WTC11 (cell line): Measurements from ENCODE around the gene PLTP. TPM values are rescaled to one million over a fixed set of nuclear protein-coding genes. Genes with fewer than 3 reads are reported as not detected.
A peak's percentile ranks its signal among the peaks of the same experiment; 100 is the strongest.

ENCODE experiments used
- ATAC-seq: fragments of 200-7000 bp; cut with Tn5 transposase; 2 replicates; pipeline ENCODE4 v1.10.0; 2021; ENCODE audit warnings: mild to moderate bottlenecking, moderate library complexity
- CTCF ChIA-PET: fragments of 300-600 bp; sonication (Branson Sonifier 250); formaldehyde crosslinking; loops from one replicate; lab custom pipeline; 2021; ENCODE audit warnings: antibody characterized with exemption; lab: Charles Lee
- POLR2A ChIA-PET: fragments of 350-600 bp; sonication (Branson Sonifier 250); formaldehyde crosslinking; loops from one replicate; lab custom pipeline; 2021; ENCODE audit warnings: antibody characterized with exemption; lab: Charles Lee
- DNase-seq: peaks from one replicate; pipeline ENCODE4 v3.0.0; 2021; ENCODE audit warnings: low spot score
- H3K27ac Mint-ChIP-seq: 2 replicates; pipeline ENCODE4 v1.8.0; 2021; ENCODE audit warnings: mixed read lengths
- H3K27me3 Mint-ChIP-seq: 2 replicates; pipeline ENCODE4 v1.8.0; 2021; ENCODE audit warnings: low read depth, mild to moderate bottlenecking, moderate library complexity, mixed read lengths
- H3K36me3 Mint-ChIP-seq: 2 replicates; pipeline ENCODE4 v1.8.0; 2021; ENCODE audit warnings: mixed read lengths
- H3K4me1 Mint-ChIP-seq: 2 replicates; pipeline ENCODE4 v1.8.0; 2022; ENCODE audit warnings: mixed read lengths
- H3K4me3 Mint-ChIP-seq: 2 replicates; pipeline ENCODE4 v1.8.0; 2021; ENCODE audit warnings: mild to moderate bottlenecking, moderate library complexity, mixed read lengths
- H3K9me3 Mint-ChIP-seq: 2 replicates; pipeline ENCODE4 v1.8.0; 2021; ENCODE audit warnings: mixed read lengths
- EMX1 ChIP-seq: fragments of 250-450 bp; sonication (Bioruptor Pico); IDR thresholded peaks from 2 replicates; pipeline ENCODE4 v1.8.0; 2021; ENCODE audit warnings: mild to moderate bottlenecking
- GABPB1 ChIP-seq: sonication (generic); formaldehyde crosslinking; IDR thresholded peaks from 2 replicates; pipeline ENCODE4 v1.8.1; 2023; ENCODE audit warnings: mild to moderate bottlenecking, missing genetic modification reagents
- GTF2I ChIP-seq: fragments of 250-450 bp; sonication (Bioruptor Pico); conservative IDR thresholded peaks from 2 replicates; pipeline ENCODE4 v1.4.0; 2021; ENCODE audit warnings: mild to moderate bottlenecking
- IRF1 ChIP-seq: sonication (generic); formaldehyde crosslinking; IDR thresholded peaks from 2 replicates; pipeline ENCODE4 v1.8.0; 2023; ENCODE audit warnings: missing genetic modification reagents
- STAT6 ChIP-seq: sonication (generic); formaldehyde crosslinking; conservative IDR thresholded peaks from 2 replicates; pipeline ENCODE4 v1.8.1; 2023; ENCODE audit warnings: mild to moderate bottlenecking, low read depth, missing genetic modification reagents, moderate library complexity
- ZNF219 ChIP-seq: sonication (generic); formaldehyde crosslinking; IDR thresholded peaks from 2 replicates; pipeline ENCODE4 v1.8.0; 2023; ENCODE audit warnings: missing genetic modification reagents, mild to moderate bottlenecking, borderline replicate concordance
- total RNA-seq: library from RNA; stranded (reverse); gene quantifications from 3 replicates; pipeline ENCODE4 v1.2.3, GENCODE V29; 2021
- TF ChIP-seq, protein P1 (sequence below): sonication (generic); formaldehyde crosslinking; IDR thresholded peaks from 2 replicates; pipeline ENCODE4 v1.8.1; 2023; ENCODE audit warnings: mild to moderate bottlenecking, missing genetic modification reagents, borderline replicate concordance
- TF ChIP-seq, protein P2 (sequence below): fragments of 250-450 bp; sonication (Bioruptor Pico); IDR thresholded peaks from 2 replicates; pipeline ENCODE4 v1.9.0; 2021; ENCODE audit warnings: mild to moderate bottlenecking, borderline replicate concordance

PLTP gene
- total RNA-seq, 1 experiment from 2014 or later: 109 TPM

DNA sequence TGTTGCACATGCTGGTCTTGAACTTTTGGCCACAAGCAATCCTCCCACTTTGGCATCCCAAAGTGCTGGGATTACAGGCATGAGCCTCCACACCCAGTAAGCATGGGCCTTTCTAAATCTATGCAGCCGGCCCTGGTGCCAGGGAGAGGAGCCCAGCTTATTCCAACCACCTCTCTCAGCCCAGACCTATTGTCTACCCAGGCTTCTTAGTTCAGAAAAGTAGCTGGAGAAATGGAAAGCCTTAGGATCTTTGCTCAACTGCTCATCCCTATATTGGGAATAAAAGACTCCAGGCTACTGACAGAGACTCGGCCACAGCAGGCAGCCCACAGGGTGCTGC lies 14.7 kb upstream of the PLTP start (continued):
- TF ChIP-seq, protein P1, sequence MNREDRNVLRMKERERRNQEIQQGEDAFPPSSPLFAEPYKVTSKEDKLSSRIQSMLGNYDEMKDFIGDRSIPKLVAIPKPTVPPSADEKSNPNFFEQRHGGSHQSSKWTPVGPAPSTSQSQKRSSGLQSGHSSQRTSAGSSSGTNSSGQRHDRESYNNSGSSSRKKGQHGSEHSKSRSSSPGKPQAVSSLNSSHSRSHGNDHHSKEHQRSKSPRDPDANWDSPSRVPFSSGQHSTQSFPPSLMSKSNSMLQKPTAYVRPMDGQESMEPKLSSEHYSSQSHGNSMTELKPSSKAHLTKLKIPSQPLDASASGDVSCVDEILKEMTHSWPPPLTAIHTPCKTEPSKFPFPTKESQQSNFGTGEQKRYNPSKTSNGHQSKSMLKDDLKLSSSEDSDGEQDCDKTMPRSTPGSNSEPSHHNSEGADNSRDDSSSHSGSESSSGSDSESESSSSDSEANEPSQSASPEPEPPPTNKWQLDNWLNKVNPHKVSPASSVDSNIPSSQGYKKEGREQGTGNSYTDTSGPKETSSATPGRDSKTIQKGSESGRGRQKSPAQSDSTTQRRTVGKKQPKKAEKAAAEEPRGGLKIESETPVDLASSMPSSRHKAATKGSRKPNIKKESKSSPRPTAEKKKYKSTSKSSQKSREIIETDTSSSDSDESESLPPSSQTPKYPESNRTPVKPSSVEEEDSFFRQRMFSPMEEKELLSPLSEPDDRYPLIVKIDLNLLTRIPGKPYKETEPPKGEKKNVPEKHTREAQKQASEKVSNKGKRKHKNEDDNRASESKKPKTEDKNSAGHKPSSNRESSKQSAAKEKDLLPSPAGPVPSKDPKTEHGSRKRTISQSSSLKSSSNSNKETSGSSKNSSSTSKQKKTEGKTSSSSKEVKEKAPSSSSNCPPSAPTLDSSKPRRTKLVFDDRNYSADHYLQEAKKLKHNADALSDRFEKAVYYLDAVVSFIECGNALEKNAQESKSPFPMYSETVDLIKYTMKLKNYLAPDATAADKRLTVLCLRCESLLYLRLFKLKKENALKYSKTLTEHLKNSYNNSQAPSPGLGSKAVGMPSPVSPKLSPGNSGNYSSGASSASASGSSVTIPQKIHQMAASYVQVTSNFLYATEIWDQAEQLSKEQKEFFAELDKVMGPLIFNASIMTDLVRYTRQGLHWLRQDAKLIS (CRISPR knock-in tag): no peak
- TF ChIP-seq EMX1 (CRISPR knock-in tag): no peak
- no peak for TF ChIP-seq ZNF219
- TF ChIP-seq STAT6 (CRISPR knock-in tag): no peak
- no peak for TF ChIP-seq IRF1 (CRISPR knock-in tag)
- TF ChIP-seq, protein P2, sequence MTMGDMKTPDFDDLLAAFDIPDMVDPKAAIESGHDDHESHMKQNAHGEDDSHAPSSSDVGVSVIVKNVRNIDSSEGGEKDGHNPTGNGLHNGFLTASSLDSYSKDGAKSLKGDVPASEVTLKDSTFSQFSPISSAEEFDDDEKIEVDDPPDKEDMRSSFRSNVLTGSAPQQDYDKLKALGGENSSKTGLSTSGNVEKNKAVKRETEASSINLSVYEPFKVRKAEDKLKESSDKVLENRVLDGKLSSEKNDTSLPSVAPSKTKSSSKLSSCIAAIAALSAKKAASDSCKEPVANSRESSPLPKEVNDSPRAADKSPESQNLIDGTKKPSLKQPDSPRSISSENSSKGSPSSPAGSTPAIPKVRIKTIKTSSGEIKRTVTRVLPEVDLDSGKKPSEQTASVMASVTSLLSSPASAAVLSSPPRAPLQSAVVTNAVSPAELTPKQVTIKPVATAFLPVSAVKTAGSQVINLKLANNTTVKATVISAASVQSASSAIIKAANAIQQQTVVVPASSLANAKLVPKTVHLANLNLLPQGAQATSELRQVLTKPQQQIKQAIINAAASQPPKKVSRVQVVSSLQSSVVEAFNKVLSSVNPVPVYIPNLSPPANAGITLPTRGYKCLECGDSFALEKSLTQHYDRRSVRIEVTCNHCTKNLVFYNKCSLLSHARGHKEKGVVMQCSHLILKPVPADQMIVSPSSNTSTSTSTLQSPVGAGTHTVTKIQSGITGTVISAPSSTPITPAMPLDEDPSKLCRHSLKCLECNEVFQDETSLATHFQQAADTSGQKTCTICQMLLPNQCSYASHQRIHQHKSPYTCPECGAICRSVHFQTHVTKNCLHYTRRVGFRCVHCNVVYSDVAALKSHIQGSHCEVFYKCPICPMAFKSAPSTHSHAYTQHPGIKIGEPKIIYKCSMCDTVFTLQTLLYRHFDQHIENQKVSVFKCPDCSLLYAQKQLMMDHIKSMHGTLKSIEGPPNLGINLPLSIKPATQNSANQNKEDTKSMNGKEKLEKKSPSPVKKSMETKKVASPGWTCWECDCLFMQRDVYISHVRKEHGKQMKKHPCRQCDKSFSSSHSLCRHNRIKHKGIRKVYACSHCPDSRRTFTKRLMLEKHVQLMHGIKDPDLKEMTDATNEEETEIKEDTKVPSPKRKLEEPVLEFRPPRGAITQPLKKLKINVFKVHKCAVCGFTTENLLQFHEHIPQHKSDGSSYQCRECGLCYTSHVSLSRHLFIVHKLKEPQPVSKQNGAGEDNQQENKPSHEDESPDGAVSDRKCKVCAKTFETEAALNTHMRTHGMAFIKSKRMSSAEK (CRISPR knock-in tag): no peak

DNA sequence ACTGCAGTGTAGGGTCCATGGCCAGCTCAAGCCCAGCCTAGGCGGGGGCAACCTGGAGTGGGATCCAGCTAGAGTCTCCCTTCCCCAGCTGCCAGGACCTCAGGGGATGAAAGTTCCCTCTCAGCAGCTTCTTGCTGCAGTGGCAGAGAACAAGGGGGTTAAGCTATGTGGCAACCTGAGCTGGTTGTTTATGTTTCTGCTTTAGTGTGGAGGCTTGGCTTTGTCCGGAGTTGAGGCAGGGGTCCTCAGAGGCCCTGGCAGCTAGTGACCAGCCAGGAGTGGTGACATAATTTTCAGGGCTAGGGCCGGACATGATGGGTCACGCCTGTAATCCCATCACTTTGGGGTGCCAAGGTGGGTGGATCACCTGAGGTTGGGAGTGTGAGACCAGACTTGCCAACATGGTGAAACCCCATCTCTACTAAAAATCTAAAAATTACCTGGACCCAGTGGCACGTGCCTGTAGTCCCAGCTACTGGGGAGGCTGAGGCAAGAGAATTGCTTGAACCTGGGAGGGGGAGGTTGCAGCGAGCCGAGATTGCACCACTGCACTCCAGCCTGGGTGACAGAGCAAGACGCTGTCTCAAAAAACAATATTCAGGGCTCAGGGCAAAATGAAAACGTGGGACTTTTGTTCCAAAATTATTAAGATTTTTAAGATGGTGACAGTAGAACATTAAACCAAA lies 14.0 kb upstream of the PLTP start:
- H3K27ac Mint-ChIP-seq: peak overlapping the region; percentile 32; the same call in 1 of the 2 replicates
- CTCF ChIA-PET: interaction anchor here (0.8 to 1.5 kb wide), 4 partner anchors 10 to 86 kb away, joined by 3 to 4 read pairs (median 3); no protein-coding TSS in a partner anchor
- ATAC-seq (no peak), DNase-seq (no peak)
- no peak overlapping the region for H3K4me3 Mint-ChIP-seq
- H3K36me3 Mint-ChIP-seq: no peaks in the 10 kb centered on the region
- H3K9me3 Mint-ChIP-seq: no peaks in the 10 kb centered on the region
- peaks cover 6% of the 10 kb centered on the region; the same call in 1 of the 2 replicates for H3K4me1 Mint-ChIP-seq
- POLR2A ChIA-PET: interaction anchor here (1.1 kb wide), 1 partner anchor 8 kb away, joined by 3 read pairs; no protein-coding TSS in a partner anchor
- H3K27me3 Mint-ChIP-seq: no peaks in the 10 kb centered on the region
- TF ChIP-seq GABPB1 (CRISPR knock-in tag): 0 out of 2 replicates have a peak, but pooled peaks have one; percentile 6
- no peak for TF ChIP-seq GTF2I (CRISPR knock-in tag)
